ENCODE data around the gene XRCC4.
"Not testable (repeated sequence)": the region's sequence is repeated elsewhere in the genome, so short reads cannot be mapped to it uniquely, and the experiment has no call there.

Gene XRCC4

GRCh38 chr5:83125560-83125959 lies 48.2 kb downstream of the XRCC4 start:
- no peak for DNase-seq

DNA sequence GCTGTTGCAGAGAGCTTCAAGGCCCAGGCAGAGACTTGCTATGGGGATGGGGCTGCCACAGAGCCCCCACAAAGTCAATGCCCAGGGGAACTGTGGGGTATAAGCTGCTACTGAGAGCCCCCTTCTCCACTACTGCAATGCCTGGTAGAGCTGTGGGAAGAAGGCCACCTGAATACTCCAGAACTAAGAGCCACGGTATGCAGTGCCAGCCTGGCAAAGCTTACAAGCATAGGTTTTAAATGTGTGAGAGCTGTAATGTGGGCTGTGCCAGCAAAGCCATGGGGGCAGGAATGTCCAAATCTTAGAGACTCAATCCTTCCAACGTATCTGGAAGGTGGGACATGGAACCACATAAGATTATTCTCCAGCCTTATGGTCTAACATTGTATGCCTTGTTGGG lies 49.2 kb downstream of the XRCC4 start:
- DNase-seq, result no peak

GRCh38 chr5:83133797-83134196 lies 56.5 kb downstream of the XRCC4 start:
- no peak for DNase-seq

DNA sequence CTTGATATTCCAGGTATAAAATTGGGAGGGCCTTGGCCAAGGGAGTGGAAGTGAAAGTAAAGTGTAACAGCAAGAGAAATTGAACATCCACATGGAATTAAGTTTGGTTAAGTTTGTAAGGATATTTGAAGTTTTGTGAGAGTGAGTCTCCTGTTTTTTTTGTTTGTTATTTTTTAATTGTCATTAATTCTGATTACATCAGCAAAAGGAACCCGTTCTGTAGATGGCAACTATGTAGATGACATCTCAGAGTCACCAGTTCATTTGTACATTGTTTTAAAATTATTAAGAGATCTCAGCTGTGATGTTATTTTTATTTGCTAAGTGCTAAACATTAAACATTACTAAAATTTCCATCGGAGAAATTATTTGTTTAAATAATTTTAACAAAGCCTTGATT lies 65.2 kb downstream of the XRCC4 start:
- DNase-seq, result no peak

DNA sequence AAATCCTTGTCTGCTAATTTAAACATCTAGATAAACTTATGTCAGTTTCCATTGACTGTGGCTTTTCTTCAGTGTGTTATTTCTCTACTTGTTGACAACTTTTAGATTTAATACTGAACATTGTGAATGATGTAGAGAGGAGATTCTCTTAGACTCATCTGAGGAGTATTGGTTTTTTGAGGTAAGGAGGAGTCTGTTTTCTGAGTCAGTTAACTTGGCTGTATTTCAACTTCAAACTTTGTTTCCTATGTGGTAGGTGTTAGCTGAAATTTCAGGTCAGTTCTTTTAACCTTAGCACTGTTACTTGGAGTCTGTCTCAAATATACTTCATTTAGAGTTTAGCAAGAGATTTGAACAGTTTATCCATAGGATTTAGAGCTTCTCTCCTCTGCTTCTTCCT lies 67.9 kb downstream of the XRCC4 start:
- DNase-seq, result no peak

DNA sequence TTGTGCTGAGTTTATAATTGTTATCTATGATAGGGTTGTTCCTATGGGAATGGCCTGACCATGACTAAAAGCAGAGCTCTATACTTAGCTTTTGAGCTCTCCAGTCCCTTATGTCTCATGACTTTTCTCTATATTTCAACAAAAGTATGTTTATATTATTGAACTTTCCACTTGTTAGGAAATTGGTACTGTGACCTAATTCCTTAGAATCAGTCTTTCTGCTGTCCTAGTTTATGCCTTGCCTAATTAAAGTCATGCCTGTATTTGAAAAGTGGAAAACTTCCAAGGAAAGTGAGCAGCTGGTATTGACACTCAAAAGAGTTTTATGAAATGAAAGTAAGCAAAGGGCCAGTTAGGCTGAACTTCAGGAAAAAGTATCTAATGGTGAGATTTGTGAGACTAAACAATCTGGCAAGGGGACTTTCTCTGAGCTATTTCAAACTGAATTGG lies 68.6 kb downstream of the XRCC4 start:
- no peak for DNase-seq

DNA sequence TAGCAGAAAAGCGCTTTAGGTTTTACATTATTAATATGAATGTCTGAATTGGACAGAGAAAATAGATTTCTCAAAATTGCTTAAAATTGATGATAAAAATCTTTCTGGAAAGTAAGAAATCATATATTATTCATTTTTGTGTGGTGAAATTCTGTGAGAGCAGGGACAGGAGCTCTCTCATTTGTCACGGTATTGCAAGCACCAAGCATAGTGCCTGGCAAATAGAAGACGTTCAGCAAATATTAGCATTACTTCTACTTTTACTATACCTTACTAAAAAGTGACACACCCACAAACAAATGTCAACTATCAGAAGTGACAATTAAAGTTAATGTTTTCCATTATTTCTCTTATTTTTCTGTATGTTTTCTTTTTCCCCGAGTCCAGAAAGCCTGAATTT lies 69.1 kb downstream of the XRCC4 start:
- no peak for DNase-seq

DNA sequence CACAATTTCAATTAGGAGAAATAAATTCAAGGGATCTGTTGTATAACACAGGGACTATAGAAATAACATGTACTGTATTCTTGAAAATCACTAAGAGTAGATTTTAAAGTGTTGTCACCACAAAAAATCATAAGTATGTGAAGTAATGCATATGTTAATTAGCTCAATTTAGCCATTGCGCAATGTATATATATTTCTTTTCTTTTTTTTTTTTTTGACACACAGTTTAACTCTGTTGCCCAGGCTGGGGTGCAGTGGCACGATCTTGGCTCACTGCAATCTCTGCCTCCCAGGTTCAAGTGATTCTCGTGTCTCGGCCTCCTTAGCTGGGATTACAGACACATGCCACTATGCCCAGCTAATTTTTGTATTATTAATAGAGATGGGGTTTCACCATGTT lies 70.2 kb downstream of the XRCC4 start:
- no peak for DNase-seq

DNA sequence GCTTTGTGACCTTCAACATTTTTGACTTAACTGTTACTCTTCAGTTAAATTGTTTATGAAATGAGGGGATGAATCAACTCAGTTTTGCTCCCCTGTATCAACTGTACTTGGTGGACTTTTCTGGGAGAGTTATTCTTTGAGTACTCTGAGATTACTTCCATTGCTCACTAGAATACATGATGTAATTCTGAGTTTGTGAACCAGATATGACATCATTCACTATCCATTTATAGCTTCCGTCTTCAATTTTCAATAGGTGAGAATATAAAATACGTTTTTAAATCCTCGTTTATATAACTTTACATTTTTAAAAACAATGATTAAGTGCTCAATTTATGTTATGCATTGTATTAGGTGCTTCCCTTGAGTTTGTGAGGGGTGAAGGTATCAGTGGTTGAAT lies 71.0 kb downstream of the XRCC4 start:
- DNase-seq, result no peak

- DNase-seq, result no peak
Observed at GRCh38 chr5:83149671-83150070, 72.3 kb downstream of the XRCC4 start.

GRCh38 chr5:83151821-83152220 lies 74.5 kb downstream of the XRCC4 start:
- DNase-seq, result no peak

DNA sequence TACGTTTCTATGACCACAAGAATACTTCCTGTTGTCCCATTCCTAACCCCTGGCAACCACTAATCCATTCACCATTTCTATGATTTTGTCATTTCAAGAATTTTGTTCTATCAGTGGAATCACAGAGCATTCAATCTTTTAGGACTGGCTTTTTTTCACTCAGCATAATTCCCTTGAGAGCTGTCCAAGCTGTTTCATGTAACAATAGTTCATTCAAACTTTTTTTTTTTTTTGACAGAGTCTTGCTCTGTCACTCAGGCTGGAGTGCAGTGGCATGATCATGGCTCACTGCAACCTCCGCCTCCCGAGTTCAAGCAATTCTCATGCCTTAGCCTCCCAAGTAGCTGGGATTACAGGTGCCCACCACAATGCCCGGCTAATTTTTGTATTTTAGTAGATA lies 75.6 kb downstream of the XRCC4 start:
- DNase-seq, result not testable (repeated sequence)

- no peak for DNase-seq
Observed at GRCh38 chr5:83156001-83156400, 78.7 kb downstream of the XRCC4 start.

DNA sequence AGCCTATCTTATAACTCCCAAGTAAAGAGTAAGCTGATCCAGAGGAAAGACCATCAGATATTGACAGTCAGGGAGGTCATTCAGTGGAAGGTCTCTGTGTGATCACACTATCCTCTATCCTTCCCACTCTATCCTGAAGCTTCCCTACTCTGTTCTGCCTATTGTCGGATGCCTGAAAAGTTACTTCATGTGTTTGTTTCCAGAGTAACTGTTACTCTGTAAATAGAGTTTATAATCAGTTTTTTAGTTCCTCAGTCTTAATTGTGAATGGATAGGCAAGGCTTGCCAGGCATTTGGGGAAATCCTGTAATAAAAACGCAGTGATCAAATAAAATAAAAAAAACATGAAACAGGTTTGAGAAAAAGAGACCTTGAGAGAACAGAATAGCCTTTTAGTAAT lies 79.8 kb downstream of the XRCC4 start:
- no peak for DNase-seq

GRCh38 chr5:83162601-83163000 lies 85.3 kb downstream of the XRCC4 start:
- DNase-seq, result no peak

DNA sequence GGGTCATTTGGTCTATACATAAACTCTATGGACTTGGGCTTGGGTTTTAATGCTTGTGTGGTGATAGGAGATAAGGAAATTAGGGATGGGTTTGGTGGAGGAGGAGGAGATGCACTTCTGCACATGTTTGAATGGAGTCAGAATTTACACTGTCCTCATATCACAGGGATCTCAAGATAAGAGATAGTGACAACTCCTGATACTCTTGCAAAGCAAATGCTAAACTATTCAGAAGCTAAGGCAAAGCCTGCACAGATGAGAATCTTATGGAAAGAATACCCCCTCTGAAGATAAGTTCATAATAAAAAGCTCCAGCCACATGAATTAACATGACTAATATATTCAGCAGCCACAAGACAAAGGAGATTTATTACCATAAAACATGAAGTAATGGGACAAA lies 90.2 kb downstream of the XRCC4 start:
- no peak for DNase-seq

DNA sequence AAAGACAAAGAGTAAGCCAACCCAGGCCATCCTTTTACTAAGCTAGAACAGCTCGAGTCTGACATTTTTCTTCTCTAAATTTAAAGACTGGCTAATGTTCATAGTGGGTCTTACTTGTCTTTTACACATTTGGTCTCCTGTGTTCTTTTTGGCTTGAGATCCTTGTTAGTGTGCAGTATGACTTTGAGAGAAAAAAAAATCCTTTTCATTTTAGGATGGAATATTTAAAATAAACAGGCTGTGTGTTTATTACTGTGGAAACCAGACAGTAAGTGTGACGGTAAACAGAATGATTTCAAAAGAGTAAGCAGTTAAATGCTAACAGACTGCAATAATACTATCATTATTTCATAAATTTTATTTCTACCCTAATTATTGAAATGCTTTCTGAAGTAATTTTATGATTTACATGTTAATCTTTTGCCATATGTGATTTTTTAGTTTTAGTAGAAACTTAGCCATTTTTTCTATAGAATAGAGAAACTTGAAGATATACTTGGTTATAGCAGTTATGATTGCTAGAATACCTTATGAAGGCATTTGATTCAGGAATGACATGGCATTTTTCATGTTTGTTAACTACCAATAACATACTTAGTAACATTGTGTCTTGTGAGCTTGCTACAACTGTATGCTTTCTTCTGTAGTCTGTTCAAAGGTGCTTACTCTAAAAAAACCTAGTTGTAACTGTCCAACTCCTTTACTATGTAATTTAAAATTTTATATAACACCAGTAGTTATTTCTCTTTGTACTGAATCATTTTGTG lies 92.4 kb downstream of the XRCC4 start:
- DNase-seq, result no peak

DNA sequence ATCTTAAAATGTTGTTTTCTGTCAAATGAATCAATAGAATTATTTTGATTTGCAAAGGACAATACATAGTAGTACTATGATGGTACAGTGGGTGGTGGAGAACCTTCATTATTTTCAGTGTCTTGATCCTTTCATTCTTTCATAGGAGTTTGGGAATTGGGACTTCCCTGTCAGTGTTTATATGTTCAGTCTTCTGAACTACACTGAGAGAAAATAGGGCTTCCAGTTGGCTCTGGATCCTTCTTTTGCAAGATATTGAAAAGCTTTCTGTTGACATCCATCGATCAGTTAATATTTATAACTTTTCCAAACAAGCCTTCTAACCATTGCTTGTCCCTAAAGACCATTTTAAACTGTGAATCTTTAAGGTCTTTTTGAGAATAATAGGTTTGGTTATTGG lies 94.7 kb downstream of the XRCC4 start:
- no peak for DNase-seq

- no peak for DNase-seq
Observed at GRCh38 chr5:83172655-83173054, 95.3 kb downstream of the XRCC4 start.

GRCh38 chr5:83173826-83174225 lies 96.5 kb downstream of the XRCC4 start:
- DNase-seq, result no peak

GRCh38 chr5:83177803-83178202 lies 100.5 kb downstream of the XRCC4 start:
- DNase-seq, result no peak

DNA sequence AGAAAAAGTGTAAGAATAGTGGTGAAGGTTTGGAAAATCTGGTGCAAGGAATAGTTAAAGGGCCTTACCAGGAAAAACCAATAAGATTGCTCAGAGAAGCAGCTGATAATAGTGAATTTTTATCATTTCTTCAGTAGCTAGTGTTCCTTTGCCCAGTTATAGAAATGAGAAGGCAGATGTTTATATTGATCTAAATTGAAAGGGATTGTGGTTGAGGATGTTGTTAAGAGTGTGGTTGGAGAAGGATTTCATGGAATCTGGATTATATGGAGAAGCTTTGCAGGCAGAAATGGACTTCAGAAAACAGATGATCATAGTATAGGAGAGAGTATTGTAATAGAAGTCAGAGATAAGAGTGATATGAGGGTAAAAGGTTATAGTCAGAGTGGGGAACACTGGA lies 102.6 kb downstream of the XRCC4 start:
- DNase-seq, result no peak

DNA sequence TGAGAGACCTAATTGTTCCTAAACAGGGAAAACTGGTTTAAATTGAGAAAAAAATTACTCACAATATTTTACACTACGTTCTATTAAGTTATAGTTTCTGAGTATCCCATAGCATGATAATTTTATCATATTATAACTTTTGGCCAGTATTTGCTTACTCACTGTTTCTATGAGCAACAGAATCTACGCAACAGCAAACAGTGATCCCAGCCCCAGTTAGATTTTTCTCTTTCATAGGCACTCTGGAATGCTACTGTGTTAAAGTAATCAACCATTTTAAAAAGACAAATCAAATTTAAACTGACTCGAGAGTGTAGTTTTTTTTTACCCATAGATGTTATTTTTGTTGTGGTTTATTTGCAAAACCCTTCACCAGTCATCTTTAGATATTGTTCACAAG lies 107.2 kb downstream of the XRCC4 start:
- DNase-seq, result no peak

GRCh38 chr5:83192947-83193346 lies 115.6 kb downstream of the XRCC4 start:
- no peak for DNase-seq

DNA sequence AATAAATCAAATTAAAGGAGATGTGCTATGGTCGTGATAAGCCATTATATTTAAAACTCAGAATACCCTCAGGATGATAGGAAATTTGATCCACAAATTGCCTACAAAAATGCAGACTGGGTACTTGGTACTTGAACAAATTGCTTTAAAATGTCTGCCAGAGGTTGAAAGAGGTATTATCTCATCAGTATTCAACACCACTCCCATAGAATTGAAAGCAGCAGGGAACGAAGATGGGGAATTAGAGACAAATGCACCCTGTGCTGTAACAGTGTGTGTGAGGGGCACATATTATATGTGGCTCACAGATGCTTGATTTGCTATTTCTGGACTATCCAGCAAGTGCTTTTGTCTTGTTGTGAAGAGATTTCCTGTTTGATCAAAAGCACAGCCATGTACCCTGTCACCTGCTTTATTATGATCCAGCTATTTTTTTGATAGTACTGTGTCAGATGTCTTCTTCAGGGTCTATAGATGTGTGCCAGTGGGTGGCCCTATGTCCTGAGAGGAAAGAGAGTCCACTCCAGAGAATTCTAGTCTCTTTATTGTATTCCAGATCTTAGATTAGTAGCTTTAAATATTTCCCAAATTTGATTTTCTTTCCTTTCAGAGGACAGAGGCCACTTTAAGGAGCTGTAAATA lies 120.1 kb downstream of the XRCC4 start:
- no peak for DNase-seq

Measured in activated T-cell treated with anti-CD3 and anti-CD28 coated beads, Interleukin-2, amount 50 U/mL, for 48 hours (primary cell).